Body of pancreas (tissue), 4 donors: ENCODE results near the gene MPST. TPM values are rescaled to one million over a fixed set of nuclear protein-coding genes. Genes with fewer than 3 reads are reported as not detected.
A peak's percentile ranks its signal among the peaks of the same experiment; 100 is the strongest.

Source experiments
- ATAC-seq: fragments of 150-250 bp; one replicate; pipeline ENCODE4 v1.9.1; 2016
- DNase-seq, 4 donors: peaks; one replicate each; pipeline ENCODE4 v3.0.0-alpha.2; 2019
- H3K27ac ChIP-seq, 4 donors: fragments of 200-600 bp; sonication (generic); 1 replicate in 3 of 4; 2 replicates in 1 of 4; pipeline versions ENCODE4 v1.5.1 to v1.6.1; 2016 to 2019; ENCODE audit warnings: mild to moderate bottlenecking in 1 of 4, mixed read lengths in 1 of 4, moderate library complexity in 1 of 4
- H3K27me3 ChIP-seq, 2 donors: fragments of 200-600 bp; sonication (generic); one replicate each; pipeline ENCODE4 v1.6.0; 2016; ENCODE audit warnings: mild to moderate bottlenecking in 1 of 2
- H3K36me3 ChIP-seq, 2 donors: fragments of 200-600 bp; sonication (generic); replicated peaks in 1 of 2; 2 replicates each; pipeline ENCODE4 v1.5.1; 2016; ENCODE audit warnings: low read depth in 2 of 2; ENCODE audit not compliant: insufficient read depth in 1 of 2
- H3K4me1 ChIP-seq: fragments of 200-600 bp; sonication (generic); one replicate; pipeline ENCODE4 v1.6.0; 2016
- H3K4me3 ChIP-seq, 2 donors: fragments of 200-600 bp; sonication (generic); 1 replicate in 1 of 2; 2 replicates in 1 of 2; pipeline ENCODE4 v1.5.1; 2016 to 2019
- H3K9me3 ChIP-seq, 3 donors: fragments of 200-600 bp; sonication (generic); 1 replicate in 2 of 3; 2 replicates in 1 of 3; pipeline ENCODE4 v1.5.1; 2016
- POLR2A ChIP-seq, 3 donors: fragments of 450-650 bp; IDR thresholded peaks; one replicate each; pipeline ENCODE4 v1.6.1; 2016; ENCODE audit warnings: antibody characterized with exemption in 3 of 3, mild to moderate bottlenecking in 2 of 3
- WGBS, 2 donors: methylation state at CpG; one replicate each; pipeline ENCODE4 v1.1.5; 2017; 5-methylcytosine and 5-hydroxymethylcytosine counted together
- intact Hi-C: fragments of 100-400 bp; cut with DNase I; formaldehyde crosslinking; loops from one replicate; pipeline ENCODE4 v1.15.1; 2023
- total RNA-seq, 2 donors: library from RNA; depleted of rRNA; stranded (reverse); fragments of >200 nt; gene quantifications; one replicate each; pipeline ENCODE4 v1.1.0, GENCODE V29; 2016
- TF ChIP-seq, protein P1 (sequence below), 7 experiments: fragments of 450-650 bp in 4 of 7; fragments of 200-600 bp in 3 of 7; sonication (generic) in 3 of 7; IDR thresholded peaks; one replicate each; pipeline ENCODE4 v1.5.1; 2016 to 2019; ENCODE audit warnings: antibody characterized with exemption in 7 of 7

Gene MPST
- total RNA-seq, 2 donors from 2014 or later: 173 TPM

DNA sequence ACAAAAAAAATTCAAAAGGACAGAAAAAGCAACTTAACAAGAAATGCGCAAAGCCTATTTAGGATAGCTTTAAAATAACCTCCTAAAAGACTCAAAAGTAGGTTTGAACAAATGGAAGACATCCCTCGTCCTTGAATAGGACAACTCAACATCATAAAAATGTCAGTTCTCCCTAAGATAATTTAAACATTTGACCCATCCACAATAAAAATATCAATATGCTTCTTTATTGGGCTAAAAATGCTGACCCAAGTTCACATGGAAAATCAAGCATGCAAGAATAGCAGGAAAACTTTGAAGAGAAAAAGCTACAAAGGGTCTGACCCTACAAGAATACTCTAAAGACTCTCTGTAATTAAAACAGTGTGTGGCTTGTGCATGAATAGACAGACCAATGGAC is 19.9 kb downstream of the MPST start:
- Histone ChIP-seq H3K36me3 (no peaks in the 10 kb centered on the region), H3K4me1 (peaks cover 17% of the 10 kb centered on the region), H3K4me3 (no peak overlapping the region), H3K27me3 (no peaks in the 10 kb centered on the region), H3K9me3 (no peaks in the 10 kb centered on the region), H3K27ac (no peak overlapping the region)
- DNase-seq (no peak), ATAC-seq (no peak)
- WGBS, 2 donors: 84 to 92% methylated on average over 2 of the region's 2 CpGs
- intact Hi-C loops: no loop called here
- TF ChIP-seq, protein P1, sequence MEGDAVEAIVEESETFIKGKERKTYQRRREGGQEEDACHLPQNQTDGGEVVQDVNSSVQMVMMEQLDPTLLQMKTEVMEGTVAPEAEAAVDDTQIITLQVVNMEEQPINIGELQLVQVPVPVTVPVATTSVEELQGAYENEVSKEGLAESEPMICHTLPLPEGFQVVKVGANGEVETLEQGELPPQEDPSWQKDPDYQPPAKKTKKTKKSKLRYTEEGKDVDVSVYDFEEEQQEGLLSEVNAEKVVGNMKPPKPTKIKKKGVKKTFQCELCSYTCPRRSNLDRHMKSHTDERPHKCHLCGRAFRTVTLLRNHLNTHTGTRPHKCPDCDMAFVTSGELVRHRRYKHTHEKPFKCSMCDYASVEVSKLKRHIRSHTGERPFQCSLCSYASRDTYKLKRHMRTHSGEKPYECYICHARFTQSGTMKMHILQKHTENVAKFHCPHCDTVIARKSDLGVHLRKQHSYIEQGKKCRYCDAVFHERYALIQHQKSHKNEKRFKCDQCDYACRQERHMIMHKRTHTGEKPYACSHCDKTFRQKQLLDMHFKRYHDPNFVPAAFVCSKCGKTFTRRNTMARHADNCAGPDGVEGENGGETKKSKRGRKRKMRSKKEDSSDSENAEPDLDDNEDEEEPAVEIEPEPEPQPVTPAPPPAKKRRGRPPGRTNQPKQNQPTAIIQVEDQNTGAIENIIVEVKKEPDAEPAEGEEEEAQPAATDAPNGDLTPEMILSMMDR (IDR thresholded peaks at IDR 0.05): no peak
- TF ChIP-seq POLR2A (IDR thresholded peaks at IDR 0.05): no peak

DNA sequence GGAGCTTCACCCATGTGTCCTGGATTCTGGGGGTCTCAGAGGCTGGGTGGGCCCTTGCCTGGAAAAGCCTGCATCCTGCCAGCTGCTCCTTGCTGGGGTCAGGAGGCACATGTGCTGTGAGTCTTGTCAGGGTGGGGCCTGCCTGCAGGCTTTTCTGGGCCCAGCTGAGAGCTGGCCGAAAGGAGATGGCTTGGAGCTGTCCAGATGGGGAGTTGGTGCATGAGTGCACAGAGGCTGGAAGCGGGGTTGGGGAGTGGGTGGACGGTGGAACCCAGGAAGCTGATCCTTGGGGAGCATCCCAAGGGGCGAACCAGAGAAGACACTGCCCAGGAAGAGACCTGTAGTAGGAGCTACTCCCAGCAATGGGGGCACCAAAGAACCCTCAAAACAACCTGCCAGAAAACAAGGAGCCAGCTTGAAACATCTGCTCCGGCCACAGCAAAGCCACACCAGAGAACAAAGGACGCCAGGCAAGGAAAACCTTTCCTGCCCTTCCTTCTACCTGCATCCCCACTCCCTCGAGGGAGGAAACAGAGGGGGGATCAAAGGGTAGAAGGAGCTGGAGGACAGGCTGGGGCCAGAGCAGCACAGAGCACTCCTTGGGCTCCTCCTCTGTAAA is 23.8 kb downstream of the MPST start:
- Histone ChIP-seq H3K27me3 (no peaks in the 10 kb centered on the region), H3K36me3 (no peaks in the 10 kb centered on the region), H3K27ac (peak overlapping the region in 3 of 4 donors; percentile 33 to 65 (median 63)), H3K9me3 (no peaks in the 10 kb centered on the region), H3K4me1 (peaks cover 13% of the 10 kb centered on the region), H3K4me3 (no peak overlapping the region)
- 73 to 78% methylated on average over 7 of the region's 7 CpGs for WGBS, 2 donors
- TF ChIP-seq POLR2A (IDR thresholded peaks at IDR 0.05): no peak
- TF ChIP-seq, protein P1 (IDR thresholded peaks at IDR 0.05): no peak
- ATAC-seq: no peak
- DNase-seq: no peak
- intact Hi-C loops: no loop called here

DNA sequence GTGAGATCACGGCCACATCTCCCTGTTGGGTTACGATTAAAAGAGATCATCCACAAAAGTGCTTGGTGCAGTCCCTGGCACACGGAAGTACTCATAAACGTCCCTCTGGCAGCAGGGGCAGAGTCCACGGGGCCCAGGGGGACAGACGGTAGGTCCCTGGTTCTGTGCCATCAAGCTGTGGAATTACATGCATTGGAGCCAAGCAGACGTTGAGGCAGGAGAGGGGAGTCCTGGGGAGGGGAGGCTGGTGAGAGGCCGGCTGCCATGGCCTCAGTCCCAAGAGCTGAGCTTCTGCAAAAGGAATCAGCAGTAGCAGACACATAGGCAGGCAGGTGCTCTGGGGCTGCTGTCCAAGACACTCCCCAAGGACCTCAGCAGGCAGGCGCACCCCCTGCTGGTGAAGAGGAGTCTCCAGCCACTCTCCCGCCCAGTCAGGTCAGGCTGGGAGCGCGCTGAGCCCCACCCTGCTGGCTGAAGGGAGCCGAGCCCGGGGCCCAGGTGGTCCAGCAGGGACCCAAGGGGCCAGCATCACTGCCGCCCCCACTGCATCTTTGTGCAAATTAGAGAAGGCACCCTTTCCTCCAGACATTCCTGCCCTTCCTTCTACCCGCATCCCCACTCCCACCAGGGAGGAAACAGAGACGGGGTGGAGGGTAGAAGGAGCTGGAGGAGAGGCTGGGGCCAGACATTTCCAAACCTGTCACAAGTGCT is 24.4 kb downstream of the MPST start:
- H3K36me3 ChIP-seq: no peaks in the 10 kb centered on the region
- TF ChIP-seq, protein P1 (IDR thresholded peaks at IDR 0.05): peak; percentile 69 to 94 (median 88)
- peak in 1 of 3 donors; percentile 17 for TF ChIP-seq POLR2A (IDR thresholded peaks at IDR 0.05)
- H3K9me3 ChIP-seq: no peaks in the 10 kb centered on the region
- H3K4me3 ChIP-seq: no peak overlapping the region
- intact Hi-C loops: no loop called here
- DNase-seq (peak; percentile 88 to 94 (median 92)), ATAC-seq (peak; percentile 97)
- H3K4me1 ChIP-seq: peaks cover 13% of the 10 kb centered on the region
- 21 to 32% methylated on average over 9 to 17 of the region's 17 CpGs for WGBS, 2 donors
- H3K27ac ChIP-seq: peak overlapping the region in 3 of 4 donors; percentile 33 to 65 (median 63)
- no peaks in the 10 kb centered on the region for H3K27me3 ChIP-seq

DNA sequence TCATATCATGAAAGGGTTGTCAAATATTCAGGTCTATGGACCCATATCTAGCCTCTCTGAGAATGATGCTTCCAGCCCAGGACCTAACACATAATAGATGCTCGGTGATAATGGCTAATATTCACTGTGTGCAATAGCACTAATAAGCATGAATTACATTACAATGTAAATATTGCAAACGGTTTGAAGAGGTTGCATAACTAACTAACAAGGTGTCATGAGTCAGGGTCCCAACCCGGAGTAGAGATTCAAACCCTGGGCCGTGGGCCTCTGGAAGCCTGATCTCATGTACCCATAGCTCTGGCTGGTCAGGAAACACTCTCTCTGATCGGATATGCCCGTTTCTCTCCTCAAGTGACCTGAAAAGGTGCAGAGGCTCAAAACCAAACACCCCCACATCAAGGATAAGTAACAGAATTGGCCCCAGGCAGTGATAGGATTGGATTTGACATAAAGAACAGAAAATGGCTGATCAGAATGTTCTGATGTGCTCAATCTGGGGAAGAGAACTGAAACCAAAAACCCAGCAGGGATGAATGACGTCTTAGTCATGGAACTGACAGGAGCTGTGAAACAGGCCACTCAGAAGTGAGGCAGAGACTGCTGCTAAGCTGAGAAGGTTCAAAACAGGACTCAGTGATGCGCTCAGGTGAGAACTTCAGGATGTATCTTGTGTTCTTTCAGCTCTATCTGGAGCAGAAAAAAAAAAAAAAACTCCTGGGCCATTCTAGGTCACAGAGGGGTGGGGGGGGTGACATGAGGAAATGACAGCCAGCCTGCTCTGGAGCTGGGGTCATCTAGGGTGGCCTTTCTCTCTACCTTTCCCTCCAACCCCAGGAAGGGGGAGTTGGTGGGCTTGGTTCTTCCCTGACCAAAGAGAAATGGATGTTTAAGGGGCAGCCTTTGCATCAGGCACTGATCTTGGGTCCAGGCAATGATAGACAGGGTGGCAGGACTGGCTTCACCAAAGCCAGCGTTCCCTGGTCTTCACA is 25.4 kb downstream of the MPST start:
- Histone ChIP-seq H3K4me1 (peaks cover 13% of the 10 kb centered on the region), H3K36me3 (no peaks in the 10 kb centered on the region), H3K27ac (no peak overlapping the region), H3K4me3 (no peak overlapping the region), H3K27me3 (no peaks in the 10 kb centered on the region), H3K9me3 (no peaks in the 10 kb centered on the region)
- no peak for DNase-seq
- TF ChIP-seq, protein P1 (IDR thresholded peaks at IDR 0.05): no peak
- no peak for TF ChIP-seq POLR2A (IDR thresholded peaks at IDR 0.05)
- intact Hi-C loops: no loop called here
- 61 to 63% methylated on average over 9 of the region's 9 CpGs for WGBS, 2 donors
- ATAC-seq: no peak
